GM23338 (cell line): ENCODE data around the gene CENPX.

Source experiments
- CTCF ChIP-seq, 2 experiments: fragments of 200-600 bp in 1 of 2; sonication (generic) in 1 of 2; conservative IDR thresholded peaks; 2 replicates each; pipeline versions ENCODE4 v1.5.1 to v1.6.1; 2016 to 2017; ENCODE audit warnings: antibody characterized with exemption in 2 of 2, low read depth in 2 of 2, mild to moderate bottlenecking in 2 of 2, moderate library complexity in 1 of 2
- EZH2 ChIP-seq: fragments of 200-600 bp; sonication (generic); IDR thresholded peaks from one replicate; pipeline ENCODE4 v1.8.0; 2017; ENCODE audit warnings: antibody characterized with exemption, mild to moderate bottlenecking, low read depth; ENCODE audit not compliant: unreplicated experiment

- TF ChIP-seq EZH2 (no peak), CTCF (conservative IDR thresholded peaks at IDR 0.05; ENCODE audit: low read depth in 2 of 2) (no peak)
Observed at GRCh38 chr17:82031303-82031884, 8.7 kb upstream of the CENPX start, which contains the start of gene RAC3.
